K562 (cell line): ENCODE data around the gene TPM4. TPM values are rescaled to one million over a fixed set of nuclear protein-coding genes. Genes with fewer than 3 reads are reported as not detected.

Experiments used
- BDP1 ChIP-seq: IDR thresholded peaks from 3 replicates; pipeline ENCODE4 v1.6.1; 2011; ENCODE audit not compliant: insufficient read length, insufficient read depth
- CHD1 ChIP-seq: fragments of 200-600 bp; sonication (generic); IDR thresholded peaks from one replicate; pipeline ENCODE4 v1.6.1; 2012; ENCODE audit warnings: mild to moderate bottlenecking, moderate library complexity, low read length, inconsistent platforms
- COPS2 ChIP-seq: fragments of 450-650 bp; conservative IDR thresholded peaks from 2 replicates; pipeline ENCODE4 v1.6.1; 2016; ENCODE audit warnings: mild to moderate bottlenecking, moderate library complexity
- CREB1 ChIP-seq, 2 experiments: sonication (generic) in 1 of 2; formaldehyde crosslinking in 1 of 2; IDR thresholded peaks; 2 replicates each; pipeline versions ENCODE4 v1.6.1 to v1.8.0; 2012 to 2022; ENCODE audit warnings: inconsistent platforms in 1 of 2, mild to moderate bottlenecking in 1 of 2, missing genetic modification reagents in 1 of 2, moderate library complexity in 1 of 2
- FIP1L1 ChIP-seq: fragments of 200-400 bp; formaldehyde crosslinking; IDR thresholded peaks from 2 replicates; pipeline ENCODE4 v1.6.1; 2018; ENCODE audit warnings: mild to moderate bottlenecking, low read depth, low read length; ENCODE audit not compliant: poor library complexity, severe bottlenecking
- IFI16 ChIP-seq: fragments of 250-450 bp; sonication (Bioruptor Pico); IDR thresholded peaks from 2 replicates; pipeline ENCODE4 v2.1.2; 2022; ENCODE audit warnings: mild to moderate bottlenecking, inconsistent platforms
- PML ChIP-seq: IDR thresholded peaks from 2 replicates; pipeline ENCODE4 v1.6.1; 2012; ENCODE audit warnings: low read length, inconsistent platforms
- PRPF4 ChIP-seq: fragments of 200-400 bp; formaldehyde crosslinking; IDR thresholded peaks from one replicate; pipeline ENCODE4 v1.6.1; 2017; ENCODE audit warnings: low read length, low read depth, mild to moderate bottlenecking; ENCODE audit not compliant: insufficient read depth, poor library complexity, severe bottlenecking
- TCFL5 ChIP-seq: fragments of 250-450 bp; sonication (Bioruptor Pico); conservative IDR thresholded peaks from 2 replicates; pipeline ENCODE4 v1.6.1; 2021; ENCODE audit warnings: mild to moderate bottlenecking, moderate library complexity, matching md5 sums
- ZNF507 ChIP-seq: conservative IDR thresholded peaks from 2 replicates; pipeline ENCODE4 v1.6.1; 2017; ENCODE audit warnings: missing genetic modification characterization, missing compliant biosample characterization
- ZNF766 ChIP-seq: fragments of 200-800 bp; sonication (Bioruptor generic); conservative IDR thresholded peaks from 2 replicates; pipeline ENCODE4 v1.6.1; 2016; ENCODE audit warnings: missing genetic modification characterization, missing compliant biosample characterization
- polyA plus RNA-seq, 8 experiments: library from polyadenylated mRNA; depleted of rRNA in 4 of 8; stranded (reverse) in 5 of 8; unstranded in 3 of 8; fragments of >200 nt; fragmentation: Nextera tagmentation in 2 of 8; fragmentation: Illumina TruSeq in 1 of 8; extraction: Ambion mirVana in 2 of 8; extraction: Trizol in 1 of 8; gene quantifications; 2 replicates each; pipeline versions ENCODE4 v1.2.1 to v1.2.3, GENCODE V29; 2011 to 2014; ENCODE audit warnings: inconsistent platforms in 1 of 8, missing spikeins in 1 of 8
- total RNA-seq, 7 experiments: library from RNA; depleted of rRNA in 6 of 7; stranded (reverse); fragments of >200 nt in 6 of 7; fragmentation: Illumina TruSeq in 2 of 7; extraction: Trizol in 2 of 7; gene quantifications; 2 replicates each; pipeline versions ENCODE4 v1.2.1 to v1.2.3, GENCODE V29; 2011 to 2021; ENCODE audit warnings: low replicate concordance in 1 of 7
- TF ChIP-seq, protein P1 (sequence below): fragments of 450-650 bp; IDR thresholded peaks from 2 replicates; pipeline ENCODE4 v1.6.1; 2016; ENCODE audit warnings: mild to moderate bottlenecking, moderate library complexity

TPM4 gene
- total and polyA plus RNA-seq, 9 of the 15 experiments (the other 6 are each of a cell fraction or from before 2014, with no cell fraction given) = 28.1 to 111 (median 77.4) TPM

DNA sequence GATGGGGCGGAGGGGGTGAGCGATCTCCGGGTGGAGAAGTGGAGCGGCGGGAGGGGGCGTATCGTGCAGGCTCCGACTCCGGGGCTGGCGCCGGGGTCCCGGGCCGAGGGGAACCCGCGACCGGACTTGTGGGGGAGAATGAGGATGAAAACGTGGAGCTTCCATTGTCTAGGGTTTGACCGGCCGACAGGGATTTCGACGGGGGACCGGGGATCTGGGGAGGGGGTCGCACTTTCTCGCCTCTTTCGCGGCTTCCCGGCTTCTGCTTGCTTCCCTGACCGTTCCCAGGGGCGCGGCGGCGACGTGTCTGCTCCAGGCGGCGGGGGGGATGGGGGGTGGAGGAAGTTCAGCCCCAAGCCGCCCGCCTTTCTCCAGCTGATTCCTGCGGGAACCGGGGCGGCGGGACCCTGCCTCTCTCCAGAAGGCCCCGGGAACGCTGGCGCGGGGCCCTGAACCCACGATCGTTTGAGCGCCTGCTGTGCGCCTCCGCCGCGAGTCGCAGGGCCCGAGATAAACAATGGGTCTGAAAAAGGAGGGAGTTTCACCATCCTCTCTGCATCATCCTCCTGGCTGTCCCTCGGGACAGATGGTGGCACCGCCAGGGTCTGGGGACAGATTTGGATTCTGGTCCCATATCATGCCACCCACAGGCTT, 790 bp downstream of the TPM4 start (continued):
- TF ChIP-seq, protein P1, sequence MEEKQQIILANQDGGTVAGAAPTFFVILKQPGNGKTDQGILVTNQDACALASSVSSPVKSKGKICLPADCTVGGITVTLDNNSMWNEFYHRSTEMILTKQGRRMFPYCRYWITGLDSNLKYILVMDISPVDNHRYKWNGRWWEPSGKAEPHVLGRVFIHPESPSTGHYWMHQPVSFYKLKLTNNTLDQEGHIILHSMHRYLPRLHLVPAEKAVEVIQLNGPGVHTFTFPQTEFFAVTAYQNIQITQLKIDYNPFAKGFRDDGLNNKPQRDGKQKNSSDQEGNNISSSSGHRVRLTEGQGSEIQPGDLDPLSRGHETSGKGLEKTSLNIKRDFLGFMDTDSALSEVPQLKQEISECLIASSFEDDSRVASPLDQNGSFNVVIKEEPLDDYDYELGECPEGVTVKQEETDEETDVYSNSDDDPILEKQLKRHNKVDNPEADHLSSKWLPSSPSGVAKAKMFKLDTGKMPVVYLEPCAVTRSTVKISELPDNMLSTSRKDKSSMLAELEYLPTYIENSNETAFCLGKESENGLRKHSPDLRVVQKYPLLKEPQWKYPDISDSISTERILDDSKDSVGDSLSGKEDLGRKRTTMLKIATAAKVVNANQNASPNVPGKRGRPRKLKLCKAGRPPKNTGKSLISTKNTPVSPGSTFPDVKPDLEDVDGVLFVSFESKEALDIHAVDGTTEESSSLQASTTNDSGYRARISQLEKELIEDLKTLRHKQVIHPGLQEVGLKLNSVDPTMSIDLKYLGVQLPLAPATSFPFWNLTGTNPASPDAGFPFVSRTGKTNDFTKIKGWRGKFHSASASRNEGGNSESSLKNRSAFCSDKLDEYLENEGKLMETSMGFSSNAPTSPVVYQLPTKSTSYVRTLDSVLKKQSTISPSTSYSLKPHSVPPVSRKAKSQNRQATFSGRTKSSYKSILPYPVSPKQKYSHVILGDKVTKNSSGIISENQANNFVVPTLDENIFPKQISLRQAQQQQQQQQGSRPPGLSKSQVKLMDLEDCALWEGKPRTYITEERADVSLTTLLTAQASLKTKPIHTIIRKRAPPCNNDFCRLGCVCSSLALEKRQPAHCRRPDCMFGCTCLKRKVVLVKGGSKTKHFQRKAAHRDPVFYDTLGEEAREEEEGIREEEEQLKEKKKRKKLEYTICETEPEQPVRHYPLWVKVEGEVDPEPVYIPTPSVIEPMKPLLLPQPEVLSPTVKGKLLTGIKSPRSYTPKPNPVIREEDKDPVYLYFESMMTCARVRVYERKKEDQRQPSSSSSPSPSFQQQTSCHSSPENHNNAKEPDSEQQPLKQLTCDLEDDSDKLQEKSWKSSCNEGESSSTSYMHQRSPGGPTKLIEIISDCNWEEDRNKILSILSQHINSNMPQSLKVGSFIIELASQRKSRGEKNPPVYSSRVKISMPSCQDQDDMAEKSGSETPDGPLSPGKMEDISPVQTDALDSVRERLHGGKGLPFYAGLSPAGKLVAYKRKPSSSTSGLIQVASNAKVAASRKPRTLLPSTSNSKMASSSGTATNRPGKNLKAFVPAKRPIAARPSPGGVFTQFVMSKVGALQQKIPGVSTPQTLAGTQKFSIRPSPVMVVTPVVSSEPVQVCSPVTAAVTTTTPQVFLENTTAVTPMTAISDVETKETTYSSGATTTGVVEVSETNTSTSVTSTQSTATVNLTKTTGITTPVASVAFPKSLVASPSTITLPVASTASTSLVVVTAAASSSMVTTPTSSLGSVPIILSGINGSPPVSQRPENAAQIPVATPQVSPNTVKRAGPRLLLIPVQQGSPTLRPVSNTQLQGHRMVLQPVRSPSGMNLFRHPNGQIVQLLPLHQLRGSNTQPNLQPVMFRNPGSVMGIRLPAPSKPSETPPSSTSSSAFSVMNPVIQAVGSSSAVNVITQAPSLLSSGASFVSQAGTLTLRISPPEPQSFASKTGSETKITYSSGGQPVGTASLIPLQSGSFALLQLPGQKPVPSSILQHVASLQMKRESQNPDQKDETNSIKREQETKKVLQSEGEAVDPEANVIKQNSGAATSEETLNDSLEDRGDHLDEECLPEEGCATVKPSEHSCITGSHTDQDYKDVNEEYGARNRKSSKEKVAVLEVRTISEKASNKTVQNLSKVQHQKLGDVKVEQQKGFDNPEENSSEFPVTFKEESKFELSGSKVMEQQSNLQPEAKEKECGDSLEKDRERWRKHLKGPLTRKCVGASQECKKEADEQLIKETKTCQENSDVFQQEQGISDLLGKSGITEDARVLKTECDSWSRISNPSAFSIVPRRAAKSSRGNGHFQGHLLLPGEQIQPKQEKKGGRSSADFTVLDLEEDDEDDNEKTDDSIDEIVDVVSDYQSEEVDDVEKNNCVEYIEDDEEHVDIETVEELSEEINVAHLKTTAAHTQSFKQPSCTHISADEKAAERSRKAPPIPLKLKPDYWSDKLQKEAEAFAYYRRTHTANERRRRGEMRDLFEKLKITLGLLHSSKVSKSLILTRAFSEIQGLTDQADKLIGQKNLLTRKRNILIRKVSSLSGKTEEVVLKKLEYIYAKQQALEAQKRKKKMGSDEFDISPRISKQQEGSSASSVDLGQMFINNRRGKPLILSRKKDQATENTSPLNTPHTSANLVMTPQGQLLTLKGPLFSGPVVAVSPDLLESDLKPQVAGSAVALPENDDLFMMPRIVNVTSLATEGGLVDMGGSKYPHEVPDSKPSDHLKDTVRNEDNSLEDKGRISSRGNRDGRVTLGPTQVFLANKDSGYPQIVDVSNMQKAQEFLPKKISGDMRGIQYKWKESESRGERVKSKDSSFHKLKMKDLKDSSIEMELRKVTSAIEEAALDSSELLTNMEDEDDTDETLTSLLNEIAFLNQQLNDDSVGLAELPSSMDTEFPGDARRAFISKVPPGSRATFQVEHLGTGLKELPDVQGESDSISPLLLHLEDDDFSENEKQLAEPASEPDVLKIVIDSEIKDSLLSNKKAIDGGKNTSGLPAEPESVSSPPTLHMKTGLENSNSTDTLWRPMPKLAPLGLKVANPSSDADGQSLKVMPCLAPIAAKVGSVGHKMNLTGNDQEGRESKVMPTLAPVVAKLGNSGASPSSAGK = 0 out of 2 replicates have a peak, but pooled peaks have one; percentile 21
- peak; percentile 25 for TF ChIP-seq FIP1L1
- TF ChIP-seq CREB1 (IDR thresholded peaks at IDR 0.05) = no peak
- no peak for TF ChIP-seq CREB1 (CRISPR knock-in tag; IDR thresholded peaks at IDR 0.05)
- no peak for TF ChIP-seq BDP1
- no peak for TF ChIP-seq TCFL5 (CRISPR knock-in tag)
- TF ChIP-seq ZNF766 = no peak
- no peak for TF ChIP-seq COPS2
- no peak for TF ChIP-seq PML
- no peak for TF ChIP-seq IFI16 (CRISPR knock-in tag)
- TF ChIP-seq CHD1 = no peak
- TF ChIP-seq ZNF507 = no peak
- TF ChIP-seq PRPF4 = no peak
